Measurements from ENCODE around the gene DNAI2. TPM values are rescaled to one million over a fixed set of nuclear protein-coding genes. Genes with fewer than 3 reads are reported as not detected.

DNAI2 gene
- total RNA-seq, 1 donor from 2014 or later = not detected

GRCh38 chr17:74304184-74304583, 30.1 kb downstream of the DNAI2 start:
- no peak for DNase-seq (ENCODE audit: low spot score)

- no peak for DNase-seq (ENCODE audit: low spot score)
Measured at GRCh38 chr17:74305865-74306654, 32.0 kb downstream of the DNAI2 start.

GRCh38 chr17:74307984-74308773, 34.1 kb downstream of the DNAI2 start:
- no peak for DNase-seq (ENCODE audit: low spot score)

GRCh38 chr17:74309902-74310301, 35.9 kb downstream of the DNAI2 start:
- no peak for DNase-seq (ENCODE audit: low spot score)

GRCh38 chr17:74314877-74315276, 40.8 kb downstream of the DNAI2 start:
- DNase-seq (ENCODE audit: low spot score) = no peak

- no peak for DNase-seq (ENCODE audit: low spot score)
Measured at GRCh38 chr17:74316220-74316619, 42.2 kb downstream of the DNAI2 start.

GRCh38 chr17:74317071-74317470, 43.0 kb downstream of the DNAI2 start:
- DNase-seq (ENCODE audit: low spot score) = no peak

GRCh38 chr17:74318391-74318790, 44.4 kb downstream of the DNAI2 start:
- DNase-seq (ENCODE audit: low spot score) = no peak

- DNase-seq (ENCODE audit: low spot score) = no peak
Measured at GRCh38 chr17:74324521-74324920, 50.5 kb downstream of the DNAI2 start.

GRCh38 chr17:74325376-74325742, 51.3 kb downstream of the DNAI2 start:
- DNase-seq (ENCODE audit: low spot score) = no peak

GRCh38 chr17:74325743-74326379, 51.8 kb downstream of the DNAI2 start, which contains the start of gene KIF19:
Gene KIF19, plus strand, starts transcription at chr17:74326226. Its CDS starts 124 bp downstream, at chr17:74326350.
- DNase-seq (ENCODE audit: low spot score) = no peak

GRCh38 chr17:74326506-74326905, 52.5 kb downstream of the DNAI2 start:
- DNase-seq (ENCODE audit: low spot score) = no peak

- DNase-seq (ENCODE audit: low spot score) = no peak
Measured at GRCh38 chr17:74328487-74328886, 54.5 kb downstream of the DNAI2 start.

- DNase-seq (ENCODE audit: low spot score) = no peak
Measured at GRCh38 chr17:74329378-74329777, 55.3 kb downstream of the DNAI2 start.

- DNase-seq (ENCODE audit: low spot score) = no peak
Measured at GRCh38 chr17:74330446-74330845, 56.4 kb downstream of the DNAI2 start.

GRCh38 chr17:74332017-74332650, 58.1 kb downstream of the DNAI2 start:
- DNase-seq (ENCODE audit: low spot score) = no peak

- no peak for DNase-seq (ENCODE audit: low spot score)
Measured at GRCh38 chr17:74332763-74333283, 58.8 kb downstream of the DNAI2 start.

- DNase-seq (ENCODE audit: low spot score) = no peak
Measured at GRCh38 chr17:74334393-74335039, 60.5 kb downstream of the DNAI2 start.

GRCh38 chr17:74335529-74336062, 61.6 kb downstream of the DNAI2 start:
- no peak for DNase-seq (ENCODE audit: low spot score)

GRCh38 chr17:74336307-74336706, 62.3 kb downstream of the DNAI2 start:
- DNase-seq (ENCODE audit: low spot score) = no peak

All from umbilical cord (tissue), 2 donors.